Ishikawa (cell line): ENCODE results near the gene PACRGL.

Experiments used
- CEBPB ChIP-seq: IDR thresholded peaks from 2 replicates; pipeline ENCODE4 v1.6.1; 2012
- EP300 ChIP-seq: IDR thresholded peaks from 2 replicates; pipeline ENCODE4 v1.6.1; 2012; ENCODE audit warnings: borderline replicate concordance
- FOXM1 ChIP-seq: IDR thresholded peaks from 2 replicates; pipeline ENCODE4 v1.6.1; 2012; ENCODE audit warnings: low read depth, borderline replicate concordance
- RAD21 ChIP-seq: IDR thresholded peaks from 2 replicates; pipeline ENCODE4 v1.6.1; 2012; ENCODE audit warnings: low read depth
- TAF1 ChIP-seq: IDR thresholded peaks from 2 replicates; pipeline ENCODE4 v1.6.1; 2012; ENCODE audit warnings: low read depth, mild to moderate bottlenecking
- TEAD4 ChIP-seq: IDR thresholded peaks from 2 replicates; pipeline ENCODE4 v1.6.1; 2012
- TF ChIP-seq, protein P1 (sequence below): IDR thresholded peaks from 2 replicates; pipeline ENCODE4 v1.6.1; 2012; ENCODE audit warnings: low read depth, mild to moderate bottlenecking
- TF ChIP-seq, protein P2 (sequence below): IDR thresholded peaks from 2 replicates; pipeline ENCODE4 v1.6.1; 2012

DNA sequence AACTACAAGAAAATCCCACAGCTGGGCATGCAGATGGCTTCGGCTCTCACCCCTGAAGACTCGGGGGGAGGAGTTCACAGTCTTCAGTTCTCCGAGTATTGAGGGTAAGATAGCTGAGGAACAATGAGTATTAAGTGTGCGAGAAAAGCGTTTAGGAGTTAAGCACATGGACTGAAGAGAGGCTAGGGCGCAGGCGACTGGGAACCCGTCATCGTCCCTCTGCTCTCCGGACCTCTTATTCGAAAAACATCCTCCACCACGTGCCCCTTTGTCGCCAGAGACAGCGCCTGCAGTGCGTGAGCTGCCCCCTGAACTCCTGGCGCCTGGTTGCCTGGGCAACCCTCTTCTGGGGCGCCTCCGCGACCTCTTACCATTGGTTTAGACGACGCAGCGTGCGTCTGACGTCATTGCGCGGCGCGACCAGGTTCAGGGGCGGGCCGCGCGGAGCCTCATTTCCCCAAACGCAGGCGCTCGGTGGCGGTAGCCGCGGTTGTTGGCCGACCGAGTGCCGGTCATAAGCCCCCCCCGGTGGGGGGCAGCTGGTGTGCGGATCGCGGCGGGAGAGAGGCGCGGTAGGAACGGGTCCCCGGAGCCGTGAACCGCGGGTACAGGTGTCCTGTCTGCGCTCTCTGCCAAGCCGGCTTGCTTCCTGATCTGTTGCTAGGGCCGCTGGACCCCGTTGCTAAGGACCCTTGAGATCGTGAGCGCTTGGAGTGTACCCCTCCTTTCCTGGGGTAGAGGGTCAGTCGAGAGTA lies at the start of gene PACRGL:
- TF ChIP-seq, protein P1, sequence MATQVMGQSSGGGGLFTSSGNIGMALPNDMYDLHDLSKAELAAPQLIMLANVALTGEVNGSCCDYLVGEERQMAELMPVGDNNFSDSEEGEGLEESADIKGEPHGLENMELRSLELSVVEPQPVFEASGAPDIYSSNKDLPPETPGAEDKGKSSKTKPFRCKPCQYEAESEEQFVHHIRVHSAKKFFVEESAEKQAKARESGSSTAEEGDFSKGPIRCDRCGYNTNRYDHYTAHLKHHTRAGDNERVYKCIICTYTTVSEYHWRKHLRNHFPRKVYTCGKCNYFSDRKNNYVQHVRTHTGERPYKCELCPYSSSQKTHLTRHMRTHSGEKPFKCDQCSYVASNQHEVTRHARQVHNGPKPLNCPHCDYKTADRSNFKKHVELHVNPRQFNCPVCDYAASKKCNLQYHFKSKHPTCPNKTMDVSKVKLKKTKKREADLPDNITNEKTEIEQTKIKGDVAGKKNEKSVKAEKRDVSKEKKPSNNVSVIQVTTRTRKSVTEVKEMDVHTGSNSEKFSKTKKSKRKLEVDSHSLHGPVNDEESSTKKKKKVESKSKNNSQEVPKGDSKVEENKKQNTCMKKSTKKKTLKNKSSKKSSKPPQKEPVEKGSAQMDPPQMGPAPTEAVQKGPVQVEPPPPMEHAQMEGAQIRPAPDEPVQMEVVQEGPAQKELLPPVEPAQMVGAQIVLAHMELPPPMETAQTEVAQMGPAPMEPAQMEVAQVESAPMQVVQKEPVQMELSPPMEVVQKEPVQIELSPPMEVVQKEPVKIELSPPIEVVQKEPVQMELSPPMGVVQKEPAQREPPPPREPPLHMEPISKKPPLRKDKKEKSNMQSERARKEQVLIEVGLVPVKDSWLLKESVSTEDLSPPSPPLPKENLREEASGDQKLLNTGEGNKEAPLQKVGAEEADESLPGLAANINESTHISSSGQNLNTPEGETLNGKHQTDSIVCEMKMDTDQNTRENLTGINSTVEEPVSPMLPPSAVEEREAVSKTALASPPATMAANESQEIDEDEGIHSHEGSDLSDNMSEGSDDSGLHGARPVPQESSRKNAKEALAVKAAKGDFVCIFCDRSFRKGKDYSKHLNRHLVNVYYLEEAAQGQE: no peak
- TF ChIP-seq TEAD4 (no peak), FOXM1 (no peak), RAD21 (no peak), EP300 (no peak), CEBPB (no peak), TAF1 (peak; percentile 72)
- TF ChIP-seq, protein P2, sequence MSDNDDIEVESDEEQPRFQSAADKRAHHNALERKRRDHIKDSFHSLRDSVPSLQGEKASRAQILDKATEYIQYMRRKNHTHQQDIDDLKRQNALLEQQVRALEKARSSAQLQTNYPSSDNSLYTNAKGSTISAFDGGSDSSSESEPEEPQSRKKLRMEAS: peak; percentile 98
